Hepatocyte (in vitro differentiated cells): ENCODE results near the gene CARD18.

Experiments used
- EZH2 ChIP-seq: fragments of 200-600 bp; sonication (generic); IDR thresholded peaks from 2 replicates; pipeline ENCODE4 v1.6.1; 2016; ENCODE audit warnings: antibody characterized with exemption, mild to moderate bottlenecking, borderline replicate concordance
- EZH2phosphoT487 ChIP-seq: fragments of 200-600 bp; sonication (generic); IDR thresholded peaks from one replicate; pipeline ENCODE4 v1.6.1; 2018; ENCODE audit warnings: antibody characterized with exemption, mild to moderate bottlenecking, low read depth, moderate library complexity; ENCODE audit not compliant: unreplicated experiment, severe bottlenecking
- TF ChIP-seq, protein P1 (sequence below): fragments of 200-600 bp; sonication (generic); IDR thresholded peaks from 2 replicates; pipeline ENCODE4 v1.5.1; 2016; ENCODE audit warnings: antibody characterized with exemption, mild to moderate bottlenecking; ENCODE audit not compliant: poor library complexity

DNA sequence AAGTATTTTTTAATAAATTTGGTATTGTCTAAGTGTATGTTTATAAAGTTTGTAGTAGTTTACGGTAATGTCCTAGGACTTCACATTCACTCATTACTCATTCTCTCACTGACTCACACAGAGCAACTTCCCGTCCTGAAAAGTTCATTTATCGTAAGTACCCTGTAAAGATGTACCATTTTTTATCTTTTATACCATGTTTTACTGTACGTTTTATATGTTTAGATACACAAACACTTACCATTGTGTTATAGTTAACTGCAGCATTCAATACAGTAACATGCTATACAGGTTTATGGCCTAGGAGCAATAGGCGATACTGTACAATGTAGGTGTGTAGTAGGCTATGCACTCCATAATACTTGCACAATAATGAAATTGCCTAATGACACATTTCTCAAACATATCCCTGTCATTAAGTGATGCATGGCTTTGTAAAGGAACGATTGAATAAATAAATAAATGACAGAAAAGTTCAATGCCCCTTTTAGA lies 12.5 kb upstream of the CARD18 start:
- TF ChIP-seq, protein P1, sequence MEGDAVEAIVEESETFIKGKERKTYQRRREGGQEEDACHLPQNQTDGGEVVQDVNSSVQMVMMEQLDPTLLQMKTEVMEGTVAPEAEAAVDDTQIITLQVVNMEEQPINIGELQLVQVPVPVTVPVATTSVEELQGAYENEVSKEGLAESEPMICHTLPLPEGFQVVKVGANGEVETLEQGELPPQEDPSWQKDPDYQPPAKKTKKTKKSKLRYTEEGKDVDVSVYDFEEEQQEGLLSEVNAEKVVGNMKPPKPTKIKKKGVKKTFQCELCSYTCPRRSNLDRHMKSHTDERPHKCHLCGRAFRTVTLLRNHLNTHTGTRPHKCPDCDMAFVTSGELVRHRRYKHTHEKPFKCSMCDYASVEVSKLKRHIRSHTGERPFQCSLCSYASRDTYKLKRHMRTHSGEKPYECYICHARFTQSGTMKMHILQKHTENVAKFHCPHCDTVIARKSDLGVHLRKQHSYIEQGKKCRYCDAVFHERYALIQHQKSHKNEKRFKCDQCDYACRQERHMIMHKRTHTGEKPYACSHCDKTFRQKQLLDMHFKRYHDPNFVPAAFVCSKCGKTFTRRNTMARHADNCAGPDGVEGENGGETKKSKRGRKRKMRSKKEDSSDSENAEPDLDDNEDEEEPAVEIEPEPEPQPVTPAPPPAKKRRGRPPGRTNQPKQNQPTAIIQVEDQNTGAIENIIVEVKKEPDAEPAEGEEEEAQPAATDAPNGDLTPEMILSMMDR: no peak
- TF ChIP-seq EZH2 (no peak), EZH2phosphoT487 (no peak)
